ENCODE measurements around the gene COL16A1. TPM values are rescaled to one million over a fixed set of nuclear protein-coding genes. Genes with fewer than 3 reads are reported as not detected.

The COL16A1 gene
- polyA plus RNA-seq, 1 of the 3 experiments (the other 2 are of a cell fraction), result 10.4 TPM

DNA sequence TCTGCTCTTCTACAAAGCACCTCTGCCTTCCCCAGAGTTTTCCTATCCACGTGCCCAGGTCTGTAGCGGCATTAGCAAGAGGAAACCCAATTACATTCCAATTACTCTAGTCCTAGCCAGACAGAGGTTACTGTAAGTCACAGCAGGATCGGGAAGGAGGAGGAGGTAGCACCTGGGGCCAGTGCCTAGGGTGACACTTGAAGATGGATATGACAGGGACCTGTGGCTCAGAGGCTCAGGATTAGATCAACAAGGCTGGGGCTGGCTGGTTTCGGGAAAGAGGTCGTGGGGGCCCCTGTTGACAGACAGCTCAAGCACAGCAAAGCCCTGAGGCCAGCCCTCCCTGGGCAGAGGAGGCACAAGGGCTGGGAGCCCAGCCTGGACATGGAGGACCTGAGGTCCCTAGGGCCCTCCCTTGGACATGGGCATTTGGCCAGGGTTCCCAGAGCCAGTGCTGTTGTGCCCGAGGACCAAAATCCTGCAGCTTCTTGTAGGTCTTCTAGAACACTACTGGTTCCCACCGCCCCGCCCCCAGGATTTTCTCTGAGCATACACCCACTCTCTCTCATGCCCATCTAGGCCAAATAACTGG lies 89.3 kb downstream of the COL16A1 start:
- Histone ChIP-seq H3K36me3 (replicated peaks in 1 of 2; ENCODE audit: control insufficient read depth in 1 of 2, insufficient read depth in 2 of 2, low read length in 1 of 2) (no peaks in the 10 kb centered on the region), H3F3A (replicated peaks; ENCODE audit: insufficient read depth) (peaks cover 6% of the 10 kb centered on the region), H3K27ac (ENCODE audit: low read depth in 2 of 2, low read length in 1 of 2) (peak overlapping the region in 1 of 2 experiments; percentile 62; a peak in 2 of 4 replicates), H3K4me2 (no peak overlapping the region), H3K4me1 (ENCODE audit: control insufficient read depth in 1 of 2, insufficient read depth in 2 of 2, low read depth in 1 of 2, low read length in 1 of 2) (peaks cover 6 to 20% of the 10 kb centered on the region in 2 experiments; a peak in 1 of 4 replicates), H2AFZ (ENCODE audit: low read depth) (no peak overlapping the region), H3K9me2 (no peaks in the 10 kb centered on the region), H3K9ac (no peak overlapping the region), H3K4me3 (ENCODE audit: low read depth in 2 of 2, low read length in 1 of 2) (no peak overlapping the region), H3K9me3 (no peaks in the 10 kb centered on the region), H3K79me2 (ENCODE audit: insufficient read depth) (no peaks in the 10 kb centered on the region), H4K20me1 (ENCODE audit: insufficient read depth) (no peaks in the 10 kb centered on the region), H3K27me3 (ENCODE audit: insufficient read depth) (no peaks in the 10 kb centered on the region; the same call in 1 of the 2 replicates)
- 86% methylated on average over 7 of the region's 8 CpGs for WGBS (ENCODE audit: low lambda C conversion rate)
- no peak for DNase-seq
- ChIA-PET CTCF (interaction anchor here (0.7 to 1.0 kb wide), 3 partner anchors 16 to 219 kb away, joined by 3 to 4 read pairs (median 4); no protein-coding TSS in a partner anchor), POLR2A (no interaction called here)
- TF ChIP-seq RFX5 (IDR thresholded peaks at IDR 0.05; ENCODE audit: low read length) (no peak), CHD2 (IDR thresholded peaks at IDR 0.05; ENCODE audit: low read length, partially characterized antibody) (peak; percentile 15)

DNA sequence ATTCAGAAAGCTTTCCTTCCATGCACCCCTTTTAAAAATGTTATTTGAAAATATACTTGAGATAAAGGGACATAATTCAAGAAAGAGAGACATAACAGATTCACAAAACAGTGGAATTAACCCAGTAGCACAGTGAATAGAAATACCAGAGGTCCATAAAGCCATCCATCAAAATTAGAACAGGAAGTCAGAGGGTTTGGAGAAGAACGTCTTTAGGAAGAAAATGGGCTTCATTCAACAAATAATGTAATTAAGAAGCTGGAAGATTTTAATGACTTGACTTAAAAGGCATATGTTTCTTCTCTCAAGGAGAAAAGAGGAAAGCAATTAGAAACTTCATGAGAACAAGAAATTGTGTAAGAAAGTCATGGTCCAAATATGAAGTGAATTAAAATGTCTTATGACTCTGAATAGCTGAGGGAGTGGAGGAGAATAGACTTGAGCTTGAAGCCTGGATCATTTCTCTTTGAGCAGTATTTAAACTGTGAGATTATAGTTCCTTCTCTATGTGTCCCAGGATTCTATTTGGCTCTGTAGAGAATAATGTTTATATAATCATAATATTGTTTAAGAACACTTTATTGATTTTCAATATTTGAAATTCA lies 94.2 kb downstream of the COL16A1 start:
- H3K79me2 ChIP-seq (ENCODE audit: insufficient read depth), result no peaks in the 10 kb centered on the region
- H3F3A ChIP-seq (replicated peaks; ENCODE audit: insufficient read depth), result peaks cover 7% of the 10 kb centered on the region
- H3K4me1 ChIP-seq (ENCODE audit: control insufficient read depth in 1 of 2, insufficient read depth in 2 of 2, low read depth in 1 of 2, low read length in 1 of 2), result peaks cover 8% of the 10 kb centered on the region in 2 experiments; a peak in 1 of 4 replicates
- no peak overlapping the region for H3K4me3 ChIP-seq (ENCODE audit: low read depth in 2 of 2, low read length in 1 of 2)
- no peaks in the 10 kb centered on the region for H3K36me3 ChIP-seq (replicated peaks in 1 of 2; ENCODE audit: control insufficient read depth in 1 of 2, insufficient read depth in 2 of 2, low read length in 1 of 2)
- no peaks in the 10 kb centered on the region for H3K9me2 ChIP-seq
- H3K27ac ChIP-seq (ENCODE audit: low read depth in 2 of 2, low read length in 1 of 2), result no peak overlapping the region
- no peak overlapping the region for H3K9ac ChIP-seq
- ChIA-PET POLR2A (no interaction called here), CTCF (interaction anchor here (1.0 to 1.5 kb wide), 5 partner anchors 9 to 215 kb away, joined by 3 to 5 read pairs (median 3); no protein-coding TSS in a partner anchor)
- TF ChIP-seq, protein P1, sequence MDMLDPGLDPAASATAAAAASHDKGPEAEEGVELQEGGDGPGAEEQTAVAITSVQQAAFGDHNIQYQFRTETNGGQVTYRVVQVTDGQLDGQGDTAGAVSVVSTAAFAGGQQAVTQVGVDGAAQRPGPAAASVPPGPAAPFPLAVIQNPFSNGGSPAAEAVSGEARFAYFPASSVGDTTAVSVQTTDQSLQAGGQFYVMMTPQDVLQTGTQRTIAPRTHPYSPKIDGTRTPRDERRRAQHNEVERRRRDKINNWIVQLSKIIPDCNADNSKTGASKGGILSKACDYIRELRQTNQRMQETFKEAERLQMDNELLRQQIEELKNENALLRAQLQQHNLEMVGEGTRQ (IDR thresholded peaks at IDR 0.05; ENCODE audit: borderline replicate concordance, low read depth, low read length), result no peak
- TF ChIP-seq SIN3A (IDR thresholded peaks at IDR 0.05; ENCODE audit: borderline replicate concordance, low read depth, low read length), result no peak
- no peak for TF ChIP-seq EP300 (IDR thresholded peaks at IDR 0.05; ENCODE audit: borderline replicate concordance in 1 of 2, low read depth in 1 of 2, low read length in 1 of 2)
- no peak for TF ChIP-seq EZH2phosphoT487 (IDR thresholded peaks at IDR 0.05; ENCODE audit: borderline replicate concordance, low read depth)
- TF ChIP-seq SMC3 (IDR thresholded peaks at IDR 0.05; ENCODE audit: low read depth, low read length), result no peak
- no peak for TF ChIP-seq CHD2 (IDR thresholded peaks at IDR 0.05; ENCODE audit: low read length, partially characterized antibody)
- no peak for TF ChIP-seq YY1 (IDR thresholded peaks at IDR 0.05; ENCODE audit: low read depth)
- no peak for TF ChIP-seq POLR2AphosphoS5 (IDR thresholded peaks at IDR 0.05; ENCODE audit: low read depth, low read length)
- DNase-seq, result no peak
- H4K20me1 ChIP-seq (ENCODE audit: insufficient read depth), result no peaks in the 10 kb centered on the region
- 0% methylated on average over 1 of the region's 1 CpG for WGBS (ENCODE audit: low lambda C conversion rate)
- H3K27me3 ChIP-seq (ENCODE audit: insufficient read depth), result no peaks in the 10 kb centered on the region; the same call in 1 of the 2 replicates
- no peak overlapping the region for H3K4me2 ChIP-seq
- no peak overlapping the region for H2AFZ ChIP-seq (ENCODE audit: low read depth)
- H3K9me3 ChIP-seq, result no peaks in the 10 kb centered on the region

Data from SK-N-SH (cell line).